Activated CD8-positive, alpha-beta T cell treated with anti-CD3 and anti-CD28 coated beads, Interleukin-2, amount 10 ng/mL, durations not matched to agents 7 days and 5 days (primary cell): ENCODE results near the gene G2E3. TPM values are rescaled to one million over a fixed set of nuclear protein-coding genes. Genes with fewer than 3 reads are reported as not detected.
A peak's percentile ranks its signal among the peaks of the same experiment; 100 is the strongest.
"Not testable (repeated sequence)": the region's sequence is repeated elsewhere in the genome, so short reads cannot be mapped to it uniquely, and the experiment has no call there.

Experiments
- ATAC-seq: fragments of 150-1000 bp; cut with Tn5 transposase; one replicate; pipeline ENCODE4 v1.10.0; 2021; ENCODE audit warnings: moderate library complexity
- CTCF ChIA-PET: fragments of 350-600 bp; sonication (Branson Sonifier 250); formaldehyde crosslinking; loops from one replicate; lab custom pipeline; 2021; ENCODE audit warnings: antibody characterized with exemption; lab: Charles Lee
- POLR2A ChIA-PET: fragments of 350-600 bp; sonication (Branson Sonifier 250); formaldehyde crosslinking; loops from one replicate; lab custom pipeline; 2021; ENCODE audit warnings: antibody characterized with exemption; lab: Charles Lee
- DNase-seq: peaks from one replicate; pipeline ENCODE4 v3.0.0-alpha.2; 2020
- H3K27ac Mint-ChIP-seq: one replicate; pipeline ENCODE4 v1.8.0; 2021; ENCODE audit warnings: mild to moderate bottlenecking, mixed read lengths
- H3K27me3 Mint-ChIP-seq: one replicate; pipeline ENCODE4 v1.8.0; 2021; ENCODE audit warnings: low read depth, mixed read lengths
- H3K36me3 Mint-ChIP-seq: one replicate; pipeline ENCODE4 v1.8.0; 2021; ENCODE audit warnings: low read depth, mixed read lengths
- H3K4me1 Mint-ChIP-seq: one replicate; pipeline ENCODE4 v1.8.0; 2021; ENCODE audit warnings: low read depth, mixed read lengths
- H3K4me3 Mint-ChIP-seq: one replicate; pipeline ENCODE4 v1.8.0; 2021; ENCODE audit warnings: mild to moderate bottlenecking, mixed read lengths
- H3K9me3 Mint-ChIP-seq: one replicate; pipeline ENCODE4 v1.8.0; 2022; ENCODE audit warnings: mixed read lengths; ENCODE audit not compliant: insufficient read depth
- total RNA-seq, 2 experiments: library from RNA; stranded (reverse); gene quantifications; one replicate each; pipeline ENCODE4 v1.2.3, GENCODE V29; 2021

Gene G2E3
- total RNA-seq, 2 experiments from 2014 or later = 38.9 to 46.6 TPM

DNA sequence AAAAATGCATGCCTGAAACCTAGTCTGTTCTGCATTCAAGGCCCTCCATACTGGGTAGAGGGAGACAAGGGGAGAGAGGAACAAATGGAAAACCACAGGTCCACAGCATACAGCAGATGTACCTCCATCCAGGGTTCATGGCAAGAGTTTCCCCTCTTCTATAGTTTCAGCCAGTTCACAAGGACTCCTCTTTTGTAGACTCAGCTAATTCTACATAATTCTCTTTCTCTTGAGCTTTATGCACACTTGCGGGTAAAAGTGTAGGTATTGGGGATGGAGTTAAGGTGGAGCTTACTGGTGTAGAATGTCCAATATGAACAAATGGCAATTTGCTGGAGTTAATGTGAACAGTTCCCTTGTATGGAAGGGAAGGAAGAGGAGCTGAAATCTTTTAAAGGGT is 23.4 kb downstream of the G2E3 start:
- no peak for ATAC-seq
- Mint-ChIP-seq H3K4me1 (peaks cover 9% of the 10 kb centered on the region), H3K27me3 (no peaks in the 10 kb centered on the region), H3K4me3 (no peak overlapping the region), H3K27ac (no peak overlapping the region), H3K9me3 (peaks cover 11% of the 10 kb centered on the region), H3K36me3 (peaks cover 56% of the 10 kb centered on the region)
- DNase-seq = no peak
- POLR2A ChIA-PET = interaction anchor here (0.9 to 1.3 kb wide), 2 partner anchors 12 to 24 kb away, joined by 3 to 5 read pairs; partner anchors contain the start of gene G2E3
- CTCF ChIA-PET = interaction anchor here (1.2 kb wide), 1 partner anchor 58 kb away, joined by 3 read pairs; no protein-coding TSS in a partner anchor

GRCh38 chr14:30584058-30584630 is 25.2 kb downstream of the G2E3 start:
- no peak overlapping the region for H3K4me3 Mint-ChIP-seq
- H3K27ac Mint-ChIP-seq = no peak overlapping the region
- POLR2A ChIA-PET = no interaction called here
- peaks cover 60% of the 10 kb centered on the region for H3K36me3 Mint-ChIP-seq
- peaks cover 11% of the 10 kb centered on the region for H3K9me3 Mint-ChIP-seq
- no peaks in the 10 kb centered on the region for H3K27me3 Mint-ChIP-seq
- DNase-seq (no peak), ATAC-seq (no peak)
- CTCF ChIA-PET = no interaction called here
- H3K4me1 Mint-ChIP-seq = peaks cover 6% of the 10 kb centered on the region

DNA sequence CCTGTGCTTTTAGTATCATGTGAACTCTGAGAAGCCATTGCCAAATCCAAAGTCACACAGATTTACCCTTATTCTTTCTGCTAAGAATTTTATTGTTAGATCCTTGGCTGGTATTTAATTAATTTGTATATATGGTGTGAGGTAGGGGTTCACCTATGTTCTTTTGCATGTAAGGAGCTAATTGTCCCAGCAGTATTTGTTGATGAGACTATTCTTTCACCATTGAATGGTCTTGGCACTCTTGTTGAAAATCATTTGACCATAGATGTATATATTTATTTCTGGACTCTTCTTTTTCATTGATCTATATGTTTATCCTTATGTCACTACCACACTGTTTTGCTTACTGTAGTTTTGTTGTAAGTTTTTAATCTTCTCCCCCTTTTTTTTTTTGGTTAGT is 26.2 kb downstream of the G2E3 start:
- no peaks in the 10 kb centered on the region for H3K27me3 Mint-ChIP-seq
- ChIA-PET CTCF (no interaction called here), POLR2A (no interaction called here)
- H3K36me3 Mint-ChIP-seq = peaks cover 67% of the 10 kb centered on the region
- peaks cover 6% of the 10 kb centered on the region for H3K4me1 Mint-ChIP-seq
- H3K9me3 Mint-ChIP-seq = peaks cover 11% of the 10 kb centered on the region
- no peak overlapping the region for H3K4me3 Mint-ChIP-seq
- no peak overlapping the region for H3K27ac Mint-ChIP-seq
- ATAC-seq (no peak), DNase-seq (no peak)

GRCh38 chr14:30587141-30587540 is 28.2 kb downstream of the G2E3 start:
- ChIA-PET POLR2A (no interaction called here), CTCF (no interaction called here)
- Mint-ChIP-seq H3K4me3 (no peak overlapping the region), H3K36me3 (peaks cover 75% of the 10 kb centered on the region), H3K27me3 (no peaks in the 10 kb centered on the region), H3K27ac (no peak overlapping the region), H3K9me3 (peaks cover 11% of the 10 kb centered on the region), H3K4me1 (peaks cover 6% of the 10 kb centered on the region)
- no peak for ATAC-seq
- no peak for DNase-seq

- DNase-seq (no peak), ATAC-seq (no peak)
- ChIA-PET POLR2A (no interaction called here), CTCF (no interaction called here)
- peaks cover 6% of the 10 kb centered on the region for H3K9me3 Mint-ChIP-seq
- H3K4me3 Mint-ChIP-seq = no peak overlapping the region
- no peaks in the 10 kb centered on the region for H3K27me3 Mint-ChIP-seq
- H3K27ac Mint-ChIP-seq = peak overlapping the region; percentile 14
- peaks cover 6% of the 10 kb centered on the region for H3K4me1 Mint-ChIP-seq
- H3K36me3 Mint-ChIP-seq = peaks cover 67% of the 10 kb centered on the region
These were observed 29.9 kb downstream of the G2E3 start for GRCh38 chr14:30588873-30589272.

DNA sequence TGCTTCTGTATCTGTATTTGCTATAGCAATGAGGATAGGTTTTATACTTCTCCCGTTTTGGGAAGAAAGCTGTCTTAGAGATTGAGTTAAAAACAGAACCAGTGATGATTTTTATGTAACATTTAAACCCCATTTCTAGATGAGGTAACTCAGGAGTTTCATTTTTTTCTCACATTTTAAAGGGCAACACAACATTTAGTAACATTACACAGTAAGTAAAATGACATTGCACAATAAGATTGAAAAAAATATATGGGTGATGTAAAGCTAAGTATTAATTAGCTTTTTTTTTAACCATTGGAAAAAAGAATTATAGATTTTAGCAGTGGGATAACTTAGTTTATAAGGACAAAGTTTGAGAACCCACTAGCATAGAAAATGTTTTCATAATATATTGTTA is 38.0 kb downstream of the G2E3 start:
- no peaks in the 10 kb centered on the region for H3K9me3 Mint-ChIP-seq
- peaks cover 2% of the 10 kb centered on the region for H3K4me1 Mint-ChIP-seq
- DNase-seq (no peak), ATAC-seq (no peak)
- H3K4me3 Mint-ChIP-seq = no peak overlapping the region
- H3K36me3 Mint-ChIP-seq = peaks cover 40% of the 10 kb centered on the region
- ChIA-PET POLR2A (no interaction called here), CTCF (interaction anchor here (0.7 kb wide), 1 partner anchor 12 kb away, joined by 4 read pairs; no protein-coding TSS in a partner anchor)
- H3K27ac Mint-ChIP-seq = no peak overlapping the region
- no peaks in the 10 kb centered on the region for H3K27me3 Mint-ChIP-seq

DNA sequence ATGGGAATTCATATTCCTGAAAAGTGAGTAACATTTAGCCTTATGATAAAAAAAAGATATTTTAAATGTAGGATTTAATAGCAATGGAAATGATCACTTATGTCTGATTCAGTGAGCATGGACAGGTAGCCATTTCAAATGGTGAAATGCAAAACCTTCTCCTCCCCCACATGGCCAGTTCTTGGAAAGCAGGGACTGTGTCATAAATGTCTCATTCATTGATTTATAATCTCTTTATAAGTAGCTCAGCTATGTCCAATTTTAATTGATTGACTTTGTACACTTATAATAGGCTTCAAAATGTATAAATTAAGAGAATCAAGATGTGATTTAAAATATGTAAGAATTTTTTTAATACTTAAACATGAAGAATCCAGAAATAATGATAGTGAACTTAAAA is 38.5 kb downstream of the G2E3 start:
- DNase-seq = no peak
- peaks cover 37% of the 10 kb centered on the region for H3K36me3 Mint-ChIP-seq
- H3K4me3 Mint-ChIP-seq = no peak overlapping the region
- no peak overlapping the region for H3K27ac Mint-ChIP-seq
- H3K27me3 Mint-ChIP-seq = no peaks in the 10 kb centered on the region
- H3K4me1 Mint-ChIP-seq = peaks cover 2% of the 10 kb centered on the region
- ChIA-PET POLR2A (no interaction called here), CTCF (interaction anchor here (0.7 kb wide), 1 partner anchor 11 kb away, joined by 4 read pairs; no protein-coding TSS in a partner anchor)
- no peak for ATAC-seq
- no peaks in the 10 kb centered on the region for H3K9me3 Mint-ChIP-seq

- ChIA-PET POLR2A (interaction anchor here (1.0 kb wide), 1 partner anchor 20 kb away, joined by 3 read pairs; no protein-coding TSS in a partner anchor), CTCF (no interaction called here)
- H3K9me3 Mint-ChIP-seq = no peaks in the 10 kb centered on the region
- no peak for ATAC-seq
- no peaks in the 10 kb centered on the region for H3K27me3 Mint-ChIP-seq
- H3K4me3 Mint-ChIP-seq = no peak overlapping the region
- no peak overlapping the region for H3K27ac Mint-ChIP-seq
- peaks cover 42% of the 10 kb centered on the region for H3K36me3 Mint-ChIP-seq
- peaks cover 2% of the 10 kb centered on the region for H3K4me1 Mint-ChIP-seq
- DNase-seq = no peak
These were observed 42.3 kb downstream of the G2E3 start for GRCh38 chr14:30600922-30601918.

GRCh38 chr14:30603402-30603801 is 44.4 kb downstream of the G2E3 start:
- ChIA-PET CTCF (interaction anchor here (1.2 kb wide), 1 partner anchor 53 kb away, joined by 3 read pairs; no protein-coding TSS in a partner anchor), POLR2A (interaction anchor here (1.2 kb wide), 1 partner anchor 18 kb away, joined by 3 read pairs; no protein-coding TSS in a partner anchor)
- ATAC-seq (no peak), DNase-seq (no peak)
- H3K36me3 Mint-ChIP-seq = peaks cover 48% of the 10 kb centered on the region
- no peaks in the 10 kb centered on the region for H3K9me3 Mint-ChIP-seq
- no peak overlapping the region for H3K27ac Mint-ChIP-seq
- no peaks in the 10 kb centered on the region for H3K4me1 Mint-ChIP-seq
- no peak overlapping the region for H3K4me3 Mint-ChIP-seq
- no peaks in the 10 kb centered on the region for H3K27me3 Mint-ChIP-seq

- not testable (repeated sequence) for H3K4me1 Mint-ChIP-seq, H3K27ac Mint-ChIP-seq, H3K4me3 Mint-ChIP-seq, H3K27me3 Mint-ChIP-seq, H3K9me3 Mint-ChIP-seq, DNase-seq, ATAC-seq
- H3K36me3 Mint-ChIP-seq = peaks cover 45% of the 10 kb centered on the region
- ChIA-PET POLR2A (interaction anchor here (1.1 kb wide), 1 partner anchor 40 kb away, joined by 3 read pairs; no protein-coding TSS in a partner anchor), CTCF (interaction anchor here (1.2 kb wide), 1 partner anchor 52 kb away, joined by 3 read pairs; no protein-coding TSS in a partner anchor)
These were observed 45.7 kb downstream of the G2E3 start for GRCh38 chr14:30604696-30605095.

- H3K9me3 Mint-ChIP-seq = no peaks in the 10 kb centered on the region
- H3K27ac Mint-ChIP-seq = no peak overlapping the region
- ChIA-PET CTCF (no interaction called here), POLR2A (no interaction called here)
- H3K36me3 Mint-ChIP-seq = peaks cover 40% of the 10 kb centered on the region
- no peaks in the 10 kb centered on the region for H3K4me1 Mint-ChIP-seq
- ATAC-seq = no peak
- no peaks in the 10 kb centered on the region for H3K27me3 Mint-ChIP-seq
- no peak overlapping the region for H3K4me3 Mint-ChIP-seq
- DNase-seq = no peak
These were observed 48.3 kb downstream of the G2E3 start for GRCh38 chr14:30607156-30607780.
